SK-N-MC (cell line): ENCODE results near the gene NKX6-2.
"Not testable (repeated sequence)": the region's sequence is repeated elsewhere in the genome, so short reads cannot be mapped to it uniquely, and the experiment has no call there.

Experiments
- EZH2 ChIP-seq: fragments of 200-600 bp; sonication (generic); IDR thresholded peaks from one replicate; pipeline ENCODE4 v1.6.1; 2017; ENCODE audit warnings: antibody characterized with exemption
- FOXP2 ChIP-seq: optimal IDR thresholded peaks from 2 replicates; pipeline ENCODE3; 2011; ENCODE audit warnings: mild to moderate bottlenecking, moderate library complexity; ENCODE audit not compliant: insufficient read depth; ENCODE audit errors: extremely low read length, control extremely low read depth
- POLR2AphosphoS5 ChIP-seq: IDR thresholded peaks from 2 replicates; pipeline ENCODE4 v1.6.1; 2012; ENCODE audit warnings: mild to moderate bottlenecking, low read depth, low read length, borderline replicate concordance

GRCh38 chr10:132797986-132798385 is 12.0 kb upstream of the NKX6-2 start:
- TF ChIP-seq POLR2AphosphoS5, EZH2, FOXP2: not testable (repeated sequence)
